ENCODE measurements around the gene C2CD2.
"Not testable (repeated sequence)": the region's sequence is repeated elsewhere in the genome, so short reads cannot be mapped to it uniquely, and the experiment has no call there.

The C2CD2 gene

DNA sequence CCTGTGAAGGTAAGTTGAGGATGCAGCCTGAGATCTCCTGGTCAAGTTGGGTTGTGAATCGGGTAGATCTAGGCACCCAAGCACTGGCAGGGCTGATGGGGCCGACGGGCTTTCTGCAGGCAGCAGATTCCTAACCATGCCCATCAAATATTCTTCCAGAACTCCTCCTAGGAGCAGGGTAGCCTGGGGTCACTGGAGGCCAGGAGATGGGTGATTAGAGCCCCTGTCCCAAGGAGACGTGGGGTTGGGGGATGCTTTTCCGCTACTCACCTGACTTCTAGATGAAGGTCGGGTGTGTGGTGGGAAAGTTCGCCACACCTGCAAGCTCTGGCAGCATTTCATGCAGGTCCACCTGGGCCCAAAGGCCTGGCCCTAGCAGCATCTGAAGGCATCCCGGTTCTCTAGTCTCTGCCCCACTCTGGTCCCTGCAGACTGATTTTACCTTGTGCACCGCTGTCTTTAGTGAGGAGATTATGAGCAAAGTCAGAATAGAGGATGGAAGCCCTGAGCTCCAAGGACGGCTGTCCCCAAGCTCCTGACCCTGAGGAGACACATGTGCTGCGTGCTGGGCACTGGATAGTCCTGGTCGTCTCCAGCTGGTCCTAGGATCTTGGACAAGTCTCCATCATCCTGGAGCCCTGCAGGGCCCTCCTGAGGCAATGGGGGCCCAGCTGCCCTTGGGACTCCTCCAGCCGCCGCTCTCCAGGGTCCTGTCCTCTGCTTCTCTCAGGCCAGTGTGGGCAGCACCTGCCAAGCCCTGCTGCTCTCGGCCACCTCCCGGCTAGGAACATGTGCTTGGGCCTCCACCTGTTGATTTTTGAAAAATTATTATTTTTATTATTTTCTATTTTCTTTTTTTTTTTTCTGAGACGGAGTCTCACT, 21.8 kb upstream of the C2CD2 start:
- DNase-seq (ENCODE audit: low spot score) (no peak), FAIRE-seq (no peak)

- DNase-seq (ENCODE audit: low spot score) (no peak), FAIRE-seq (no peak)
Measured at GRCh38 chr21:41974752-41975053, 20.9 kb upstream of the C2CD2 start.

- DNase-seq (ENCODE audit: low spot score) (no peak), FAIRE-seq (no peak)
Measured at GRCh38 chr21:41973861-41974751, 20.3 kb upstream of the C2CD2 start.

GRCh38 chr21:41973427-41973831, 19.6 kb upstream of the C2CD2 start:
- DNase-seq (ENCODE audit: low spot score) (no peak), FAIRE-seq (no peak)

GRCh38 chr21:41972511-41973205, 18.8 kb upstream of the C2CD2 start:
- no peak for FAIRE-seq
- no peak for DNase-seq (ENCODE audit: low spot score)

GRCh38 chr21:41971891-41972290, 18.1 kb upstream of the C2CD2 start:
- no peak for FAIRE-seq
- no peak for DNase-seq (ENCODE audit: low spot score)

GRCh38 chr21:41970751-41971653, 17.2 kb upstream of the C2CD2 start:
- DNase-seq (ENCODE audit: low spot score) (no peak), FAIRE-seq (no peak)

DNA sequence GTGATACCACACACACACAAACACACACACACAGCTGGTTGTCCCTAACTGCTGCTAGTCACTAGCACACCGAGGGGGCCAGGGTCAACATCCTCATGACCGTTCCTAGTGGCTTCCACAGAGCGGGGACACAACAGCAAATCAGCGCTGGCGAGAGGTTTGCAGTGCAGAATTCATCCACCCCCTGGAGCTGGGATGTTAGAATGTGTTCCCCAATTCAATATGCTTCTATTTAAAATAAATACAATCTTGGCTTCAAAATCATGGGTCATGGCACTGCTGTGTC, 16.2 kb upstream of the C2CD2 start:
- no peak for DNase-seq (ENCODE audit: low spot score)
- FAIRE-seq: no peak

DNA sequence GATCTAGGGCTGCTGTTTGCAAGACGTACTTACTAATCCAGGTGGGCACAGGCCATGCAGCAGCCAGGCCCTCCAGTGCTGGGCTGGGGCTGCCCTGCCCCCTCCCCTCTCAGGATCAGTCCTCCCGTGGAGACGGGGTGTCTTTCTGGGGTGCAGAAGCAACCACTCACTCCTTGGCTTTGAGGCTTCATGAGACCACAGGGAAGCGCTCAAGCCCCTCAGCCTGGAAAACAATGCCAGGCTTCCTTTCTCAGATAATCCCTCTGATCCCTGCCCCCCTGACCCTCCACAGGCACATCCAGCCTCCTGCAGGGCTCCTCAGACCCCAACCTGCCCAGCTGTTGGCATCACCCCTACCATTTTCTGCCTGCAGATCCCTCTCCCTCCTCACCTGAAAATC, 13.9 kb upstream of the C2CD2 start:
- FAIRE-seq (no peak), DNase-seq (ENCODE audit: low spot score) (no peak)

DNA sequence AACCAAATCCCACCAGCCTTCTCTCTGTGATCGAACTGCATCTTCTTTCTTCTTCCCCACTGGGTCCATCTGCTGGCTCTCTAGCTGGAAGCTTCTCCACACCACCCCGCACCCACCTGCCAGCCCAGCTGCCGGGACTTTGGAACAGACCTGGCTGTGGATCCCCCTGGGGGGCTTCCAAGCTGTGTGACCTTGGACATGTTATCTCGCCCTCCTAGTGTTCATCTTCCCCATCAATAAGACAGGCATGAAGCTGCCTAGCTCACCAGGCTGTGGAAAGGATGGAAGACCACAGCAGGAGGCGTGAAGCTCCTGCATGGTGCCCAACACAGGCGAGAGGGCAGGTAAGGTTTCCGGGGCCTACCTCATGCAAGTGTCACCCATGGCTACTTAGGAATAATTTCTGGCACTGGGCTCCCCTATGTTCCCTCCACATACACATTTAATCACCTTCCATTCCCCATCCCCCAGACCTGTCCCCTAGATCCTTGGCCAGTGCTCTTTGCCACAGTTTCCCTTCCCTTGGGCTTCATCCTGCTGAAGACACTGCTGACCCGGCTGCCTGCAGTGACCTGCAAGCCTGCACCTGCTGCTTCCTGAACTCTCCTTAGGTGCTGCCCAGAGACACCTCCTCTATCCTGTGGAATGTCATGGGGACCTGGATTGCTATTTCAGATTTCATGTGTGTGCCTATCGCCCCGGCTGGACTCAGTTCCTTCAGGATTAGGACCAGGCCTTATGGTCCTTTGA, 13.2 kb upstream of the C2CD2 start:
- DNase-seq (ENCODE audit: low spot score) (no peak), FAIRE-seq (no peak)

GRCh38 chr21:41966041-41966833, 12.4 kb upstream of the C2CD2 start:
- DNase-seq (ENCODE audit: low spot score): no peak

GRCh38 chr21:41965461-41966013, 11.7 kb upstream of the C2CD2 start:
- DNase-seq (ENCODE audit: low spot score): no peak
- no peak for FAIRE-seq

More at GRCh38 chr21:41966041-41966833, 12.4 kb upstream of the C2CD2 start:
- FAIRE-seq: no peak

GRCh38 chr21:41965045-41965444, 11.2 kb upstream of the C2CD2 start:
- FAIRE-seq (no peak), DNase-seq (ENCODE audit: low spot score) (no peak)

DNA sequence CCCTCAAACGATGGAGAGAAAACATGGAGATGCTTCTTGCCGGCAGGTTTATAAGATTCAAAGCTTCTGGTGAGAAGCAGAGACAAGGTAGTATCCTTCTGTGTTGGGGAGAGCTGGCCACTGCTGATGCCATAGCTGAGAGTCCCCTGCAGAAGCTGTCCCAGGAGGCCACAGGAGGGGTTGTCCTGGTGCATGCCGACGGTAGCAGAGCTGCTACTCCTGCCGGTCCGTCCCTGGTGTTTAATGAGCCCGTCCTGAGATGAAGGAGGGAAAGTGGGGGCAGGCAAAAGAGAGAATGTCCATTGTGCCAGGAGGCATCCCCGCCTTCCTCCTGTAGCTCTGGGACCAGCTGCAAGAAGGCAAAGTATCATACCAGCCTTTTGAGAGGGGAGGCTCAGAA, 10.4 kb upstream of the C2CD2 start:
- no peak for DNase-seq (ENCODE audit: low spot score)
- no peak for FAIRE-seq

GRCh38 chr21:41962425-41962966, 8.7 kb upstream of the C2CD2 start:
- no peak for FAIRE-seq
- DNase-seq (ENCODE audit: low spot score): no peak

DNA sequence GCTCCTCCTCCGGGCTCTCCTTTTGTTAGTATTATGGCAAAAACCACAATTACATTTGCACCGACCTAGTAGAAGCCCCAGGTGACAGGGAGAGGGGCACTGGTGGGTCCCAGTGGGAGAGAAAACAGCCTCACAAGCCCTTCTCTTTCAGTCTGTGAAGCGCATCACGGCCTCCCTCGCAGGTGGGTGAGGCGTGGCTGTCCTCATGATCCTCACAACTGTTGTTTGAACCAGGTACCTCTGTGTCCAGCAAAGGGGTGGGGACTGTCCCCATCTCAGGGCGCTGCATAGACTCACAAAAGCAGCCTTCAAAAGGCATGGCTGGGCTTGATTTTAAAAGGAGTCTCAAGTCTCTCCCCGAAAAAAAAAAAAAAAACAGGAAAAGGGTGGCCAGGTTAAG, 7.9 kb upstream of the C2CD2 start:
- FAIRE-seq (no peak), DNase-seq (ENCODE audit: low spot score) (no peak)

GRCh38 chr21:41961282-41961701, 7.5 kb upstream of the C2CD2 start:
- FAIRE-seq: no peak

DNA sequence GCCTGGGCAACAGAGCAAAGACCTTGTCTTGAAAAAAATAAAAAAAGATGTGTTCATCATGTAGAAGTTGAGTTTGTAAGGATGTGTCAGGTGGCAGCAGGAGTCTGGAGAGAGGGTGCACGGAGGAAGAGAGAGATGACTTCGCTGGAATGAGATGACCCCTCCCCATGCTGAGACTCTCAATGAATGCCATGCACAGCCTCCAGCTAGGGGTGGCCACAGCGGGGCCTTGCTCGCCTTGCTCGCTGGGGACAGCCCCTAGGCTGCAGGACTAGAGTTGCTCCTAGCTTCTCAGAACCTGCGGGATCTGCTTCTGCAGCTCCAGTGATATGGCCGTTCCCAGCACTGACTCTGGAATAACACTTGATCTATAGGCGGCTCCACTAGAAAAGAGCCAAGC, 6.6 kb upstream of the C2CD2 start:
- no peak for DNase-seq (ENCODE audit: low spot score)
- FAIRE-seq: no peak

More at GRCh38 chr21:41961282-41961701, 7.5 kb upstream of the C2CD2 start:
- no peak for DNase-seq (ENCODE audit: low spot score)

GRCh38 chr21:41959697-41960096, 5.9 kb upstream of the C2CD2 start:
- not testable (repeated sequence) for DNase-seq (ENCODE audit: low spot score); FAIRE-seq
